AG09319 (cell line): ENCODE data around the gene MPND.

Experiments used
- DNase-seq: peaks from one replicate; pipeline ENCODE4 v3.0.0-alpha.2; 2010; ENCODE audit warnings: low read depth; ENCODE audit errors: extremely low read depth
- CTCF ChIP-seq: IDR thresholded peaks from 2 replicates; pipeline ENCODE4 v1.5.1; 2011; ENCODE audit warnings: low read depth, mild to moderate bottlenecking, inconsistent platforms, low read length, moderate library complexity

MPND gene

GRCh38 chr19:4403005-4403761 lies 59.8 kb downstream of the MPND start:
- no peak for TF ChIP-seq CTCF
- no peak for DNase-seq

DNA sequence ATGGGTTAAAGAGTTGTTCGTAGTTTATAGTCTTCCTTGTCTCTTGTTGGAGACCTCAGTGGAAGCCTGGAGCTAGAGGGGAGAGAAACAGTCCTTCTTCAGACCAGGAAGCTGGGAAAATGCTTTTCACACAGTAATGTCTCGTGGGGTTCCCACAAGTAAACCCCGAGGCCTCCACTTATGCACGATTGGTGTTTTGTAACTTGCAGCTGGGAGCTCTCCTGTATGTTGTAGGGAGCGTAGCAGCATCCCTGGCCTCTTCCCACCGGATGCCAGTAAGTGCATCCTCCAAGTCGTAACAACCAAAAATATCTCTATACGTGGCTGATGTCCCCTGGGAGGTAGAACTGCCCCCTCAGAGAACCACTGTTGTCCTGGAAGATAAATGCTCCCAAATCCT lies 62.6 kb downstream of the MPND start:
- no peak for DNase-seq
- no peak for TF ChIP-seq CTCF

DNA sequence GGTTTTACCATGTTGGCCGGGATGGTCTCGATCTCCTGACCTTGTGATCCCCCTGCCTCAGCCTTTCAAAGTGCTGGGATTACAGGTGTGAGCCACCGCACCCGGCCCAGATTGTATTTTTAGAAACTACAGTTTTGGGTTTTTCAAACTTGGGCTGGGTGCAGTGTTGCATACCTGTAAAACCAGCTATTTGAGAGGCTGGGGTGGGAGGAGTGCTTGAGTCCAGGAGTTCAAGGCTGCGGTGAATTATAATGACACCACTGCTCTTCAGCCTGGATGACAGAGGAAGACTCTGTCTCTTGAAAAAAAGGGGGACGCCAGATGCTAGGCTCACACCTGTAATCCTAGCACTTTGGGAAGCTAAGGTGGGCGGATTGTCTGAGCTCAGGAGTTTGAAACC lies 63.3 kb downstream of the MPND start:
- TF ChIP-seq CTCF: no peak
- no peak for DNase-seq

DNA sequence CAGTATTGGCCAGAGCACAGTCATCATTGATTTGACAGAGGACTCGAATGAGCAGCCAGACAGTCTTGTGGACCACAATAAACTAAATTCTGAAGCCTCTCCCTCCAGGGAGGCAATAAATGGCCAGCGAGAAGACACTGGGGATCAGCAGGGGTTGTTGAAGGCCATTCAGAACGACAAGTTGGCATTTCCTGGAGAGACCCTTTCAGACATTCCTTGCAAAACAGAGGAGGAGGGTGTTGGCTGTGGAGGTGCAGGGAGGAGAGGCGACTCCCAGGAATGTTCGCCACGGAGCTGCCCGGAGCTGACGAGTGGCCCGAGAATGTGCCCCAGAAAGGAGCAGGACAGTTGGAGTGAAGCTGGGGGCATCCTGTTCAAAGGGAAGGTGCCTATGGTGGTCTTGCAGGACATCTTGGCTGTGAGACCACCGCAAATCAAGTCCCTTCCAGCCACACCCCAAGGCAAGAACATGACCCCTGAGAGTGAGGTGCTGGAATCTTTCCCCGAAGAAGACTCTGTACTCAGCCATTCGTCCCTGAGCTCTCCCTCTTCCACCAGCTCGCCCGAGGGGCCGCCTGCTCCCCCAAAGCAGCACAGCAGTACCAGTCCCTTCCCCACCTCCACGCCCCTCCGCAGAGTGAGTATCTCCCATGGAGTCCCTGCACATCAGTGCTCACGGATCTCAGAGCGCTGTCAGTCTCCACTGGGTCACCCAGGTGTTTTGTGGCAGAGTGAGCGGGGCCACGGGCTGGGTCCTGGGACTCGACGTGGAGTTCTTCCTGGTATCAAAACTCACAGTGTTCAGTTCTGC lies 66.0 kb downstream of the MPND start:
- DNase-seq: no peak
- no peak for TF ChIP-seq CTCF
